Neural cell (in vitro differentiated cells): ENCODE measurements around the gene SMG1. TPM values are rescaled to one million over a fixed set of nuclear protein-coding genes. Genes with fewer than 3 reads are reported as not detected.

Experiments
- H2AFZ ChIP-seq: fragments of 200-600, 300-800 bp; sonication (generic), shearing (Covaris generic); 2 replicates; pipeline ENCODE4 v1.6.0; 2014; ENCODE audit warnings: low read depth, mild to moderate bottlenecking, antibody characterized with exemption, low read length, moderate library complexity
- H3F3A ChIP-seq: fragments of 200-600 bp; shearing (Covaris generic); 2 replicates; pipeline ENCODE4 v1.6.1; 2016; ENCODE audit warnings: mild to moderate bottlenecking, moderate library complexity, mixed read lengths, antibody characterized with exemption, low read length; ENCODE audit not compliant: insufficient read depth, poor library complexity, severe bottlenecking
- H3K27ac ChIP-seq: fragments of 200-600, 300-800 bp; sonication (generic), shearing (Covaris generic); 2 replicates; pipeline ENCODE4 v1.5.1; 2014; ENCODE audit warnings: mild to moderate bottlenecking, low read length, moderate library complexity
- H3K27me3 ChIP-seq: fragments of 300-800, 200-600 bp; sonication (generic), shearing (Covaris generic); 2 replicates; pipeline ENCODE4 v1.6.0; 2014; ENCODE audit warnings: mild to moderate bottlenecking, low read depth, low read length, moderate library complexity; ENCODE audit not compliant: insufficient read depth
- H3K36me3 ChIP-seq: fragments of 300-800, 200-600 bp; sonication (generic), shearing (Covaris generic); 2 replicates; pipeline ENCODE4 v1.5.1; 2014; ENCODE audit warnings: mild to moderate bottlenecking, antibody characterized with exemption, low read length, moderate library complexity; ENCODE audit not compliant: insufficient read depth
- H3K4me2 ChIP-seq: fragments of 300-800, 200-600 bp; sonication (generic), shearing (Covaris generic); 2 replicates; pipeline ENCODE4 v1.6.0; 2014; ENCODE audit warnings: mild to moderate bottlenecking, low read length
- H3K4me3 ChIP-seq: fragments of 300-800, 200-600 bp; sonication (generic), shearing (Covaris generic); 2 replicates; pipeline ENCODE4 v1.5.1; 2014; ENCODE audit warnings: mild to moderate bottlenecking, low read length, moderate library complexity
- H3K79me2 ChIP-seq: fragments of 200-600 bp; shearing (Covaris generic); replicated peaks from 2 replicates; pipeline ENCODE4 v1.6.0; 2014; ENCODE audit warnings: mild to moderate bottlenecking, low read length, moderate library complexity; ENCODE audit not compliant: insufficient read depth
- H3K9ac ChIP-seq: fragments of 300-800, 200-600 bp; sonication (generic), shearing (Covaris generic); 2 replicates; pipeline ENCODE4 v1.6.1; 2016; ENCODE audit warnings: mild to moderate bottlenecking, low read length, mixed read lengths
- H3K9me2 ChIP-seq: fragments of 200-600 bp; shearing (Covaris generic); 2 replicates; pipeline ENCODE4 v1.6.1; 2016; ENCODE audit warnings: mild to moderate bottlenecking, low read length, mixed read lengths; ENCODE audit not compliant: insufficient read depth
- H3K9me3 ChIP-seq: fragments of 200-600, 300-800 bp; sonication (generic), shearing (Covaris generic); 2 replicates; pipeline ENCODE4 v1.6.1; 2016; ENCODE audit warnings: mild to moderate bottlenecking, mixed run types, low read length, moderate library complexity, mixed read lengths
- H4K20me1 ChIP-seq: fragments of 200-600 bp; shearing (Covaris generic); 2 replicates; pipeline ENCODE4 v1.6.1; 2016; ENCODE audit warnings: mild to moderate bottlenecking, mixed run types; ENCODE audit not compliant: insufficient read depth
- EP300 ChIP-seq: fragments of 450-650 bp; conservative IDR thresholded peaks from 2 replicates; pipeline ENCODE4 v1.6.1; 2014; ENCODE audit warnings: antibody characterized with exemption, mild to moderate bottlenecking, moderate library complexity; ENCODE audit not compliant: poor library complexity, severe bottlenecking
- EZH2 ChIP-seq: fragments of 200-600, 300-800 bp; shearing (Covaris generic), sonication (generic); IDR thresholded peaks from 2 replicates; pipeline ENCODE4 v1.6.1; 2014; ENCODE audit warnings: antibody characterized with exemption, low read length, borderline replicate concordance, mild to moderate bottlenecking; ENCODE audit not compliant: insufficient read depth, poor library complexity, severe bottlenecking
- MXI1 ChIP-seq: fragments of 450-650 bp; conservative IDR thresholded peaks from 2 replicates; pipeline ENCODE4 v1.6.1; 2014; ENCODE audit warnings: antibody characterized with exemption, mild to moderate bottlenecking; ENCODE audit not compliant: poor library complexity, severe bottlenecking
- POLR2AphosphoS5 ChIP-seq: IDR thresholded peaks from 2 replicates; pipeline ENCODE4 v1.6.1; 2012
- RAD21 ChIP-seq: fragments of 450-650 bp; conservative IDR thresholded peaks from 2 replicates; pipeline ENCODE4 v1.6.1; 2014; ENCODE audit warnings: antibody characterized with exemption, mild to moderate bottlenecking, moderate library complexity
- REST ChIP-seq: IDR thresholded peaks from 2 replicates; pipeline ENCODE4 v1.6.1; 2012; ENCODE audit warnings: borderline replicate concordance
- SMC3 ChIP-seq: fragments of 450-650 bp; conservative IDR thresholded peaks from 2 replicates; pipeline ENCODE4 v1.6.1; 2014; ENCODE audit warnings: antibody characterized with exemption, mild to moderate bottlenecking, moderate library complexity; ENCODE audit not compliant: poor library complexity
- TAF1 ChIP-seq: IDR thresholded peaks from 2 replicates; pipeline ENCODE4 v1.6.1; 2012; ENCODE audit warnings: low read depth
- polyA plus RNA-seq: library from polyadenylated mRNA; depleted of rRNA; stranded (reverse); fragments of >200 nt; gene quantifications from 2 replicates; pipeline ENCODE4 v1.2.3, GENCODE V29; 2014
- TF ChIP-seq, protein P1 (sequence below): fragments of 450-650 bp; IDR thresholded peaks from 2 replicates; pipeline ENCODE4 v1.5.1; 2014; ENCODE audit warnings: antibody characterized with exemption, mild to moderate bottlenecking, moderate library complexity; ENCODE audit not compliant: poor library complexity, severe bottlenecking

SMG1 gene
- polyA plus RNA-seq, 1 donor from 2014 or later, result 26.3 TPM

GRCh38 chr16:18802767-18803343 is 123.4 kb downstream of the SMG1 start:
- Histone ChIP-seq H3K27me3 (no peaks in the 10 kb centered on the region), H3K27ac (no peak overlapping the region), H3K79me2 (peaks cover 28% of the 10 kb centered on the region)

DNA sequence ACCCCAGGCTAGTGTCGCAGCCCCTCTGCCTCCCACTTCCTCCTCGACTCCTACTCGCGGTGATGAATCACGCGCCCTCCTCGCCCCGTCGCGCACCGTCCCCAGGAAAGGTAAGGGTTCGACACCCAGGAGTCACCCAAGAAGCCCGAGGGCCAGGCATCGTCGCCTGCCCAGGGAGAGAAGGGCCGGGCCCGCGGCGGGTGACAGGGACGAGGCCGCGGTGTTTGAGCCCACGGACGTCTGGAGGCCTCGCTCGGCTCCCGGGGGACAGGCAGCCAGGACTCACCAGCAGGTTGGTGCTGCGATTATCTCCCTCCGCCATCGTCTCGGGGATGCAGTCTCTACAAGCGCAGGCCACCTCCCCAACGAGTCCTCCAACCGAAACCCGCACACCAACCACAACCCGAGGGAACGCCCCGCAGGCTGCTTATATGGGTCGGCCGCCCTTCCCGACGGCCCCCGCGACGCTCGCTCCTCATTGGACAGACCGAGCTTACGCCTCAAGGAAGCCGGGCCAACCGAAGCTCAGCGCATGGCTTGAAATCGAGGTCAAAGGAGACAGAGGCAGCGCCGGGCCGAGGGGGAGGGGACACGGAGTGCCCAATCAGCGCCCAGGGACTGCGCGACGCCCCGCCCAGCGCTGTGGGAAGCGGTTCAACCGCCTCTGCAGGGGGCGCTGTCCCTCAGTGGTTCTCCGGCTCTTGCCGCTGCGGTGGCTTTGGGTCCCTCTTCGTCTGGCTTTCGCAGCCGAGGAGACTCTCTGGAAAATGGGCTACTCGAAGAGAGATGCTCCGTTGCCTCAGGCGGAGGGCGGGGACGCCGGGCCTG is 124.8 kb downstream of the SMG1 start, which contains the start of gene ARL6IP1:
Gene ARL6IP1, minus strand, starts transcription at position 405 of the 828 bp plus-strand sequence. Its CDS starts 83 bp downstream, at position 322.
- Histone ChIP-seq H3K27me3 (no peaks in the 10 kb centered on the region), H2AFZ (peak within 1 kb of the TSS; percentile 73), H3K27ac (peak within 1 kb of the TSS; percentile 88), H4K20me1 (no peaks in the 10 kb centered on the region), H3K79me2 (peaks cover 35% of the 10 kb centered on the region), H3F3A (no peaks in the 10 kb centered on the region), H3K4me3 (peak within 1 kb of the TSS; percentile 83), H3K9me3 (no peaks in the 10 kb centered on the region), H3K9me2 (no peaks in the 10 kb centered on the region), H3K36me3 (no peaks in the 10 kb centered on the region), H3K4me2 (peak within 1 kb of the TSS; percentile 77), H3K9ac (peak within 1 kb of the TSS; percentile 76)
- TF ChIP-seq, protein P1, sequence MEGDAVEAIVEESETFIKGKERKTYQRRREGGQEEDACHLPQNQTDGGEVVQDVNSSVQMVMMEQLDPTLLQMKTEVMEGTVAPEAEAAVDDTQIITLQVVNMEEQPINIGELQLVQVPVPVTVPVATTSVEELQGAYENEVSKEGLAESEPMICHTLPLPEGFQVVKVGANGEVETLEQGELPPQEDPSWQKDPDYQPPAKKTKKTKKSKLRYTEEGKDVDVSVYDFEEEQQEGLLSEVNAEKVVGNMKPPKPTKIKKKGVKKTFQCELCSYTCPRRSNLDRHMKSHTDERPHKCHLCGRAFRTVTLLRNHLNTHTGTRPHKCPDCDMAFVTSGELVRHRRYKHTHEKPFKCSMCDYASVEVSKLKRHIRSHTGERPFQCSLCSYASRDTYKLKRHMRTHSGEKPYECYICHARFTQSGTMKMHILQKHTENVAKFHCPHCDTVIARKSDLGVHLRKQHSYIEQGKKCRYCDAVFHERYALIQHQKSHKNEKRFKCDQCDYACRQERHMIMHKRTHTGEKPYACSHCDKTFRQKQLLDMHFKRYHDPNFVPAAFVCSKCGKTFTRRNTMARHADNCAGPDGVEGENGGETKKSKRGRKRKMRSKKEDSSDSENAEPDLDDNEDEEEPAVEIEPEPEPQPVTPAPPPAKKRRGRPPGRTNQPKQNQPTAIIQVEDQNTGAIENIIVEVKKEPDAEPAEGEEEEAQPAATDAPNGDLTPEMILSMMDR, result peak; percentile 99
- TF ChIP-seq SMC3 (peak; percentile 73), EZH2 (no peak), RAD21 (peak; percentile 75), EP300 (no peak)

More at GRCh38 chr16:18802767-18803343, 123.4 kb downstream of the SMG1 start:
- no peaks in the 10 kb centered on the region for H3F3A ChIP-seq
- H2AFZ ChIP-seq, result no peak overlapping the region
- H4K20me1 ChIP-seq, result no peaks in the 10 kb centered on the region
- no peak overlapping the region for H3K9ac ChIP-seq
- H3K9me2 ChIP-seq, result no peaks in the 10 kb centered on the region
- TF ChIP-seq EP300 (no peak), POLR2AphosphoS5 (no peak), RAD21 (no peak), TAF1 (no peak), REST (no peak), EZH2 (no peak), MXI1 (no peak), SMC3 (no peak)
- TF ChIP-seq, protein P1, result no peak
- no peak overlapping the region for H3K4me2 ChIP-seq
- H3K4me3 ChIP-seq, result no peak overlapping the region
- peaks cover under 1% of the 10 kb centered on the region for H3K36me3 ChIP-seq
- no peaks in the 10 kb centered on the region for H3K9me3 ChIP-seq
